Gastrocnemius medialis (tissue), 4 donors: ENCODE results near the gene BOLA3.

ENCODE experiments used
- CTCF ChIP-seq, 5 experiments: fragments of 450-650 bp in 3 of 5; fragments of 200-600 bp in 2 of 5; sonication (generic) in 2 of 5; IDR thresholded peaks in 4 of 5; conservative IDR thresholded peaks in 1 of 5; 1 replicate in 4 of 5; 2 replicates in 1 of 5; pipeline ENCODE4 v1.5.1; 2016 to 2019; ENCODE audit warnings: antibody characterized with exemption in 5 of 5, mild to moderate bottlenecking in 3 of 5, moderate library complexity in 3 of 5
- POLR2A ChIP-seq, 2 donors: fragments of 450-650 bp; IDR thresholded peaks; one replicate each; pipeline ENCODE4 v1.6.1; 2017; ENCODE audit warnings: antibody characterized with exemption in 2 of 2, mild to moderate bottlenecking in 2 of 2, moderate library complexity in 2 of 2

GRCh38 chr2:74104839-74105238, 42.9 kb downstream of the BOLA3 start:
- peak in 1 of 5 experiments; percentile 3 for TF ChIP-seq CTCF (IDR thresholded peaks at IDR 0.05 in 4 of 5, conservative IDR thresholded peaks at IDR 0.05 in 1 of 5)
- TF ChIP-seq POLR2A (IDR thresholded peaks at IDR 0.05) = no peak
